Neural cell (in vitro differentiated cells): ENCODE data around the gene PPP1R9B. TPM values are rescaled to one million over a fixed set of nuclear protein-coding genes. Genes with fewer than 3 reads are reported as not detected.

ENCODE experiments used
- H2AFZ ChIP-seq: fragments of 200-600, 300-800 bp; sonication (generic), shearing (Covaris generic); 2 replicates; pipeline ENCODE4 v1.6.0; 2014; ENCODE audit warnings: low read depth, mild to moderate bottlenecking, antibody characterized with exemption, low read length, moderate library complexity
- H3F3A ChIP-seq: fragments of 200-600 bp; shearing (Covaris generic); 2 replicates; pipeline ENCODE4 v1.6.1; 2016; ENCODE audit warnings: mild to moderate bottlenecking, moderate library complexity, mixed read lengths, antibody characterized with exemption, low read length; ENCODE audit not compliant: insufficient read depth, poor library complexity, severe bottlenecking
- H3K27ac ChIP-seq: fragments of 200-600, 300-800 bp; sonication (generic), shearing (Covaris generic); 2 replicates; pipeline ENCODE4 v1.5.1; 2014; ENCODE audit warnings: mild to moderate bottlenecking, low read length, moderate library complexity
- H3K27me3 ChIP-seq: fragments of 300-800, 200-600 bp; sonication (generic), shearing (Covaris generic); 2 replicates; pipeline ENCODE4 v1.6.0; 2014; ENCODE audit warnings: mild to moderate bottlenecking, low read depth, low read length, moderate library complexity; ENCODE audit not compliant: insufficient read depth
- H3K36me3 ChIP-seq: fragments of 300-800, 200-600 bp; sonication (generic), shearing (Covaris generic); 2 replicates; pipeline ENCODE4 v1.5.1; 2014; ENCODE audit warnings: mild to moderate bottlenecking, antibody characterized with exemption, low read length, moderate library complexity; ENCODE audit not compliant: insufficient read depth
- H3K4me2 ChIP-seq: fragments of 300-800, 200-600 bp; sonication (generic), shearing (Covaris generic); 2 replicates; pipeline ENCODE4 v1.6.0; 2014; ENCODE audit warnings: mild to moderate bottlenecking, low read length
- H3K4me3 ChIP-seq: fragments of 300-800, 200-600 bp; sonication (generic), shearing (Covaris generic); 2 replicates; pipeline ENCODE4 v1.5.1; 2014; ENCODE audit warnings: mild to moderate bottlenecking, low read length, moderate library complexity
- H3K79me2 ChIP-seq: fragments of 200-600 bp; shearing (Covaris generic); replicated peaks from 2 replicates; pipeline ENCODE4 v1.6.0; 2014; ENCODE audit warnings: mild to moderate bottlenecking, low read length, moderate library complexity; ENCODE audit not compliant: insufficient read depth
- H3K9ac ChIP-seq: fragments of 300-800, 200-600 bp; sonication (generic), shearing (Covaris generic); 2 replicates; pipeline ENCODE4 v1.6.1; 2016; ENCODE audit warnings: mild to moderate bottlenecking, low read length, mixed read lengths
- H3K9me2 ChIP-seq: fragments of 200-600 bp; shearing (Covaris generic); 2 replicates; pipeline ENCODE4 v1.6.1; 2016; ENCODE audit warnings: mild to moderate bottlenecking, low read length, mixed read lengths; ENCODE audit not compliant: insufficient read depth
- H3K9me3 ChIP-seq: fragments of 200-600, 300-800 bp; sonication (generic), shearing (Covaris generic); 2 replicates; pipeline ENCODE4 v1.6.1; 2016; ENCODE audit warnings: mild to moderate bottlenecking, mixed run types, low read length, moderate library complexity, mixed read lengths
- H4K20me1 ChIP-seq: fragments of 200-600 bp; shearing (Covaris generic); 2 replicates; pipeline ENCODE4 v1.6.1; 2016; ENCODE audit warnings: mild to moderate bottlenecking, mixed run types; ENCODE audit not compliant: insufficient read depth
- EP300 ChIP-seq: fragments of 450-650 bp; conservative IDR thresholded peaks from 2 replicates; pipeline ENCODE4 v1.6.1; 2014; ENCODE audit warnings: antibody characterized with exemption, mild to moderate bottlenecking, moderate library complexity; ENCODE audit not compliant: poor library complexity, severe bottlenecking
- EZH2 ChIP-seq: fragments of 200-600, 300-800 bp; shearing (Covaris generic), sonication (generic); IDR thresholded peaks from 2 replicates; pipeline ENCODE4 v1.6.1; 2014; ENCODE audit warnings: antibody characterized with exemption, low read length, borderline replicate concordance, mild to moderate bottlenecking; ENCODE audit not compliant: insufficient read depth, poor library complexity, severe bottlenecking
- POLR2AphosphoS5 ChIP-seq: IDR thresholded peaks from 2 replicates; pipeline ENCODE4 v1.6.1; 2012
- RAD21 ChIP-seq: fragments of 450-650 bp; conservative IDR thresholded peaks from 2 replicates; pipeline ENCODE4 v1.6.1; 2014; ENCODE audit warnings: antibody characterized with exemption, mild to moderate bottlenecking, moderate library complexity
- SMC3 ChIP-seq: fragments of 450-650 bp; conservative IDR thresholded peaks from 2 replicates; pipeline ENCODE4 v1.6.1; 2014; ENCODE audit warnings: antibody characterized with exemption, mild to moderate bottlenecking, moderate library complexity; ENCODE audit not compliant: poor library complexity
- TAF1 ChIP-seq: IDR thresholded peaks from 2 replicates; pipeline ENCODE4 v1.6.1; 2012; ENCODE audit warnings: low read depth
- polyA plus RNA-seq: library from polyadenylated mRNA; depleted of rRNA; stranded (reverse); fragments of >200 nt; gene quantifications from 2 replicates; pipeline ENCODE4 v1.2.3, GENCODE V29; 2014
- TF ChIP-seq, protein P1 (sequence below): IDR thresholded peaks from 2 replicates; pipeline ENCODE4 v1.6.1; 2012; ENCODE audit warnings: borderline replicate concordance
- TF ChIP-seq, protein P2 (sequence below): fragments of 450-650 bp; IDR thresholded peaks from 2 replicates; pipeline ENCODE4 v1.5.1; 2014; ENCODE audit warnings: antibody characterized with exemption, mild to moderate bottlenecking, moderate library complexity; ENCODE audit not compliant: poor library complexity, severe bottlenecking

PPP1R9B gene
- polyA plus RNA-seq, 1 donor from 2014 or later, result 29.2 TPM

DNA sequence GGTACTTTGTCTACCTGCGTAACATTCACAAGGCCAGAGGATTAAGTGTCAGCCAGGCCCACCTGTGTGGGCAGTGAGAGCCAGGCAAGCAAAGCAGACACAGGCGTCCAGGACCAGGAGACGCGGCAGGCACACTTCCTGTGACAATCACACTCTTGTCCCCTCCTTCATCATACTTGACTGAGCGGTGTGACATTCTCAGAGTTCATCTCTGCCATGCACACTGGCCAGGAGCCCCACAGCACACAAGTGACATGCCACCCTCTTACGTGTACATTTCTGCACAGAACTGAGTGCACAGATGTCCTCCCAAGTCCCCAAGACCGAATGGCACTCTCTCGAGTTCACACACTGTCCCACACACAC, 8.7 kb downstream of the PPP1R9B start:
- Histone ChIP-seq H3K9ac (no peak overlapping the region), H3F3A (no peaks in the 10 kb centered on the region), H3K4me2 (no peak overlapping the region), H3K27me3 (no peaks in the 10 kb centered on the region), H3K79me2 (peaks cover 6% of the 10 kb centered on the region), H2AFZ (no peak overlapping the region), H3K4me3 (no peak overlapping the region), H4K20me1 (peaks cover 14% of the 10 kb centered on the region), H3K9me3 (no peaks in the 10 kb centered on the region), H3K36me3 (peaks cover 14% of the 10 kb centered on the region), H3K27ac (no peak overlapping the region), H3K9me2 (no peaks in the 10 kb centered on the region)
- TF ChIP-seq POLR2AphosphoS5 (no peak), SMC3 (no peak), EZH2 (no peak), EP300 (no peak)

DNA sequence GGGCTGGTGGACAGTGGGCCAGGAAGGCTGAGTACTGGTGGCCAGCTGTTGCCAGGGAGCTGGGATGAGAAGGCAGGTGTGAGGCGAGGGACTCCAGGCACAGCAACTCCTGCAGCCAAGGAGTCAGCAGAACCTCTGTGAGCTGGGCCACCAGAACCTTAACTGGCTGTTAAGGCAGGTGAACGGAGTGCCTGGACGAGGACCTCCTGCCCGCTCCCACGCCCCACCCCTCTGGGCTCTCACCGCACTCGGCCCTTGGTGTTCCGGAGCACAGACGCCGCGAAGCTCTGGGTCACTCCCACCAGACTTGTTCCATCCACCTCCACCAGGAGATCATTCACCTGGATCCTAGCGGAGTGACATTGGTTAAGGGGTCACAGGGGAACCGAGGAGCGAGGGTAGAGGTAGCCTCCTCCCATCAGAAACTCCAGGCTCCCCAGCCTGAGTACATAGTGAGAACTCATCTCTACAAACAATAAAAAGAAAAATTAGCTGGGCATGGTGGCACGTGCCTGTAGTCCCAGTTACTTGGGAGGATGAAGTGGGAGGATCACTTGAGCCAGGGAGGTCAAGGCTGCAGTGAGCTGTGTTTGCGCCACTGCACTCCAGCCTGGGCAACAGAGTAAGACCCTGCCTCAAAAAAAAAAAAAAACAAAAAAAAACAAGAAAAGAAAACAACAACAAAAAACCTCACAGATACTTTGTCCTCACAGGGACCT, 9.3 kb downstream of the PPP1R9B start:
- no peaks in the 10 kb centered on the region for H3K9me2 ChIP-seq
- H4K20me1 ChIP-seq, result peaks cover 8% of the 10 kb centered on the region
- no peak overlapping the region for H2AFZ ChIP-seq
- no peaks in the 10 kb centered on the region for H3K9me3 ChIP-seq
- H3K9ac ChIP-seq, result no peak overlapping the region
- no peaks in the 10 kb centered on the region for H3K27me3 ChIP-seq
- TF ChIP-seq, protein P1, sequence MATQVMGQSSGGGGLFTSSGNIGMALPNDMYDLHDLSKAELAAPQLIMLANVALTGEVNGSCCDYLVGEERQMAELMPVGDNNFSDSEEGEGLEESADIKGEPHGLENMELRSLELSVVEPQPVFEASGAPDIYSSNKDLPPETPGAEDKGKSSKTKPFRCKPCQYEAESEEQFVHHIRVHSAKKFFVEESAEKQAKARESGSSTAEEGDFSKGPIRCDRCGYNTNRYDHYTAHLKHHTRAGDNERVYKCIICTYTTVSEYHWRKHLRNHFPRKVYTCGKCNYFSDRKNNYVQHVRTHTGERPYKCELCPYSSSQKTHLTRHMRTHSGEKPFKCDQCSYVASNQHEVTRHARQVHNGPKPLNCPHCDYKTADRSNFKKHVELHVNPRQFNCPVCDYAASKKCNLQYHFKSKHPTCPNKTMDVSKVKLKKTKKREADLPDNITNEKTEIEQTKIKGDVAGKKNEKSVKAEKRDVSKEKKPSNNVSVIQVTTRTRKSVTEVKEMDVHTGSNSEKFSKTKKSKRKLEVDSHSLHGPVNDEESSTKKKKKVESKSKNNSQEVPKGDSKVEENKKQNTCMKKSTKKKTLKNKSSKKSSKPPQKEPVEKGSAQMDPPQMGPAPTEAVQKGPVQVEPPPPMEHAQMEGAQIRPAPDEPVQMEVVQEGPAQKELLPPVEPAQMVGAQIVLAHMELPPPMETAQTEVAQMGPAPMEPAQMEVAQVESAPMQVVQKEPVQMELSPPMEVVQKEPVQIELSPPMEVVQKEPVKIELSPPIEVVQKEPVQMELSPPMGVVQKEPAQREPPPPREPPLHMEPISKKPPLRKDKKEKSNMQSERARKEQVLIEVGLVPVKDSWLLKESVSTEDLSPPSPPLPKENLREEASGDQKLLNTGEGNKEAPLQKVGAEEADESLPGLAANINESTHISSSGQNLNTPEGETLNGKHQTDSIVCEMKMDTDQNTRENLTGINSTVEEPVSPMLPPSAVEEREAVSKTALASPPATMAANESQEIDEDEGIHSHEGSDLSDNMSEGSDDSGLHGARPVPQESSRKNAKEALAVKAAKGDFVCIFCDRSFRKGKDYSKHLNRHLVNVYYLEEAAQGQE, result no peak
- TF ChIP-seq TAF1, result no peak
- peaks cover under 1% of the 10 kb centered on the region for H3K79me2 ChIP-seq
- no peak overlapping the region for H3K4me2 ChIP-seq
- H3F3A ChIP-seq, result no peaks in the 10 kb centered on the region
- peaks cover 14% of the 10 kb centered on the region for H3K36me3 ChIP-seq
- no peak overlapping the region for H3K4me3 ChIP-seq
- no peak overlapping the region for H3K27ac ChIP-seq

DNA sequence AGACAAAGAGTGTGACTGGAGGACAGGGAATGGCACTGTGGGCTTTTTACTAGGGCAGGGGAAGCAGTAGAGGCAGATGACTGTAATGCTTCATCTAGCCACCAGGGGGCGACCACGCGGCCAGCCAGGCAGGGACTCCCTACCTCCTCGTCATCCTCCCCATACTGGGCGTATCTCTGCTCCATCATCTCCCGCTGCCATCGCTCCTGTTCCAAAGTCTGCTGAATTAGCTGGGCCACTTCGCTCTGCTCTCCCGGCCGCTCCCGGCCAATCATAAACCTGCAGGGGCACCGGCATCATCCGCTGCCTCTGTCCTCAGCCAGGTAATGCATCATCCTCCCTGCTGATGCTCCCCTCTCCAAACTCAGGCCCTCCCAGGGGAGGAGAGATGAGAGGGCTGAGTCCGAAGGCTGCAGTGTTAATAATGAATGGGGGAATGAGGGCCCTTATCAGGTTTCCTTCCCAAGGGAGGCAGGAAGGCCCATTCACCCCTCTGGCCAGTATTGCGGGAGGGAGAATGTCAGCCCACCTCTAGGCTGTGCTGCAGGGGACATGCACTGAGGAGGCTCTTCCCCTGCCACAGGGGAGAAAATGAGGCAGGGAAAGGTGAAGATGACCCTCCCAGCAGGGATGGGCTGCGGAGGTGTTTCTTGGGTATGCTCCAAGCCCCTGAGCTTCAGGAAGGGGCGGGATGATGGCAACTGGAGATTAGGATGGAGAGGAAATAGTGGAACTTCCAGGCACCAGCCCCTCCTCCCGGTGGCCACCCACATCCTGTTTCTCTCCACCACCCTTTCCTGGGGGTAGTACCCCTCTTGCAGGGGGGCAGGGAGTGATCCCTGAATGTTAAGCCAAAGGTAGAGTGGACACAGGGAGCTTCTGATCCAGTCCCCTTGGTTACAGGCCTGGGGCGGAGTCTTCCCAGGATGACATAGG, 10.3 kb downstream of the PPP1R9B start:
- Histone ChIP-seq H3K79me2 (no peaks in the 10 kb centered on the region), H3K4me2 (no peak overlapping the region), H3K4me3 (no peak overlapping the region), H3K36me3 (peaks cover 14% of the 10 kb centered on the region), H3K27ac (no peak overlapping the region), H3K9me3 (no peaks in the 10 kb centered on the region), H3F3A (no peaks in the 10 kb centered on the region), H4K20me1 (no peaks in the 10 kb centered on the region), H3K9me2 (no peaks in the 10 kb centered on the region), H3K9ac (no peak overlapping the region), H2AFZ (no peak overlapping the region), H3K27me3 (no peaks in the 10 kb centered on the region)
- TF ChIP-seq, protein P2, sequence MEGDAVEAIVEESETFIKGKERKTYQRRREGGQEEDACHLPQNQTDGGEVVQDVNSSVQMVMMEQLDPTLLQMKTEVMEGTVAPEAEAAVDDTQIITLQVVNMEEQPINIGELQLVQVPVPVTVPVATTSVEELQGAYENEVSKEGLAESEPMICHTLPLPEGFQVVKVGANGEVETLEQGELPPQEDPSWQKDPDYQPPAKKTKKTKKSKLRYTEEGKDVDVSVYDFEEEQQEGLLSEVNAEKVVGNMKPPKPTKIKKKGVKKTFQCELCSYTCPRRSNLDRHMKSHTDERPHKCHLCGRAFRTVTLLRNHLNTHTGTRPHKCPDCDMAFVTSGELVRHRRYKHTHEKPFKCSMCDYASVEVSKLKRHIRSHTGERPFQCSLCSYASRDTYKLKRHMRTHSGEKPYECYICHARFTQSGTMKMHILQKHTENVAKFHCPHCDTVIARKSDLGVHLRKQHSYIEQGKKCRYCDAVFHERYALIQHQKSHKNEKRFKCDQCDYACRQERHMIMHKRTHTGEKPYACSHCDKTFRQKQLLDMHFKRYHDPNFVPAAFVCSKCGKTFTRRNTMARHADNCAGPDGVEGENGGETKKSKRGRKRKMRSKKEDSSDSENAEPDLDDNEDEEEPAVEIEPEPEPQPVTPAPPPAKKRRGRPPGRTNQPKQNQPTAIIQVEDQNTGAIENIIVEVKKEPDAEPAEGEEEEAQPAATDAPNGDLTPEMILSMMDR, result peak; percentile 84
- TF ChIP-seq, protein P1, result no peak
- TF ChIP-seq SMC3 (peak; percentile 74), RAD21 (peak; percentile 60)
